ENCODE measurements around the gene GPATCH8.

Gene GPATCH8

GRCh38 chr17:44359006-44359405, 144.2 kb downstream of the GPATCH8 start:
- in situ Hi-C loops (cut with MboI; ENCODE audit: low sequenced_read_pairs) = no loop called here

DNA sequence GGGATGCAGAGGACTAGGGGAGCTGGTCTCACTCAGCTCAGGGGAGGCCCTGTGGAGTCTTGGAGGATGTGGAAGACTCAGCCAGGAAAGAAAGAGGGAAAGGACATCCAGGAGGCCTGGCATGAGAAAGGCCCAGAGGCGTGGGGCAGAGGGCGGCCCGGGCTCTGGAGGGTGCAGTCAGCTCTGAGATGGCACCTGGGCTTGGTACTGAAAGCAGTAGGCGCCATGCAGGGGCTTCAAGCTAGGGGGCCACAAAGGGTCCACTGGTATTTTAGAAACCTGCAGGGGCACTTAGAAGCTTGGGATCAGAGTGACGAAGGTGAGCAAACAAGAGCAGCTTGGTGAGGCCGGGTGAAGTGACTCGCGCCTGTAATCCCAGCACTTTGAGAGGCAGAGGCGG, 145.1 kb downstream of the GPATCH8 start:
- in situ Hi-C loops (cut with MboI; ENCODE audit: low sequenced_read_pairs) = no loop called here

DNA sequence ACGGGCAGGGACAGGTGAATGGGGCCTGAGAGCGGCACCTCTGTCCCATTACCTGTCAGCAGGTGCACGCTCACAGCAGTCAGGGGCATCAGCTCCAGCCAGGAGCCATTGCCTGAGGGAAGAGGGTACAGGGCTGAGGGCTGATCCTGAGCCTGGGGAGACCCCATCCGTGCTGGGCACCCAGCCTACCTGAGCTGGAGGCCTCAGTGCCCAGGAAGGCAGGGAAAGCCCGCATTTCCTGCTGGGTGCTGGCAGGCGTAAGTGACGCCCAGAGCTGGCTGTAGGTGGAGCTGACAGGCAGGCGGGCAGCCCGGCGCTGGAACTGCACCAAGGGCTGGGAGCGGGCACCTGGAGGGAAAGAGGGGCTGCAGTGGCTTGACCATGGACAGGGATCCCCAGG, 147.0 kb downstream of the GPATCH8 start:
- in situ Hi-C loops (cut with MboI; ENCODE audit: low sequenced_read_pairs) = no loop called here

DNA sequence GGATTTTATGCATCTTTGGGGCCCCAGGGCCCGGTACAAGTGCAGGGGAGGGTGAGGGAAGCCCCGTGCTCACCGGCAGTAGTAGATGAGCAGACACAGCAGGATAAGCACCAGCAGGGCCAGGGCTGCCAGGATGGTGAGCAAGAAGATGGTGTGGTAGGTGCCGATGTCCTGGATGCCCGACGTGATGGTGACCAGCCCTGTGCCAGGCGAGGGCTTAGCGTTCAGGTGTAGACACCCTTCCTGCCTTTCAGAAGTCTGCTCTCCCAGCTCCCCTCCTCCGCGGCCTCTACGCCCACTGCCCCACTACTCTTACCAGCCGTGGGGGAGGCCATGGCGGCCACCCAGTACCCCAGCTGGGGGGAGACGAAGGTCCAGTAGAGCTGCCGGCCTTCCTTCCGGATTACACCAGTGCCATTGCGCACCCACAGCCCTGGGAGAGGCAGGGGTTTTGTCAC, 147.5 kb downstream of the GPATCH8 start:
- in situ Hi-C loops (cut with MboI; ENCODE audit: low sequenced_read_pairs) = no loop called here

DNA sequence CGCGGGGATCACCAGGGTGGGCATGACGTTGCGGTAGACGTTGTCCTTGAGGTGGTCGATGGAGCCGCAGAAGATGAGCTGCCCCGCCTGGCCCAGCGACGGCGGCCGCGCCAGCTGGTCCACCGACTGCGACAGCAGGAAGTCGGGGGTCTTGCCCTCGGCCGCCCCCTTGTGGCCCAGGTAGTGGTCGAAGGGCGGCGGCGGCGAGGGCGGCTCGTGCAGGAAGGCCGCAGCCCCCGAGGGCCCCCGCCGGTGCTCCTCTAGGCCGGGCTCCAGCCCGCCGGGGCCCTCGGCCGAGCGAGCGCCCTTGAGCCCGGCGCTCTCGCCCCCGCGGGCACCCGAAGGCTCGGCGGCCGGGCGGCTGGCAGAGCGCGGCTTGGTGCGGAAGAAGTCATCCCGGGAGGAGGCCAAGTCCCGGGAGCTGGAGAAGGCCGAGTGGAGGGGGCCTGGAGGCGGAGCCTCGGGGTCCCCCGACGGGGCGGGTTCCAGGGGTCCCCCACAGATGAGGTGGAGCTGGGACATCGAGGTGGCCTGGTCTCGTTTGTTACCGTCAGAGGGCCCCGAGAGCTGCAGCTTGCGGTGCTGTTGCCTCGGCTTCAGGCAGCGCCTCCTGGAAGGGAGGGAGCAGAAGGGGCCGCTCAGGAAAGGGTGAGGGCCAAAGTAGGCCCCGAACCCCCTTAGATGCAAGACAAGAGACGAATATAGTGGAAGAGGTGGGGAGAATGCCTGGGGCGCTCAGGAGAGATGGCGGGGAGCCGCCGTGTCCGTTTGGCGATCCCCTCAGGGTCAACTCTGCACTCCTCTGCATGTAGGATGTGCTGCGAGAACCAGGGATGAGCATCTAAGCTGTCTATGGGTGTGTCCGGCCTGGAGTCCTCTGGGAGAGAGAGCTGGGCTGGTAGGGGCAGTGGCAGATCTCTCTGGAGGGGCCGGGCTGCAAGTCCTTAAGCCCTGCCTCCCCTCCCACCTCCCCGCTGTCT, 148.3 kb downstream of the GPATCH8 start:
- in situ Hi-C loops (cut with MboI; ENCODE audit: low sequenced_read_pairs) = no loop called here

GRCh38 chr17:44353672-44354331, 149.4 kb downstream of the GPATCH8 start:
- in situ Hi-C loops (cut with MboI; ENCODE audit: low sequenced_read_pairs) = no loop called here

DNA sequence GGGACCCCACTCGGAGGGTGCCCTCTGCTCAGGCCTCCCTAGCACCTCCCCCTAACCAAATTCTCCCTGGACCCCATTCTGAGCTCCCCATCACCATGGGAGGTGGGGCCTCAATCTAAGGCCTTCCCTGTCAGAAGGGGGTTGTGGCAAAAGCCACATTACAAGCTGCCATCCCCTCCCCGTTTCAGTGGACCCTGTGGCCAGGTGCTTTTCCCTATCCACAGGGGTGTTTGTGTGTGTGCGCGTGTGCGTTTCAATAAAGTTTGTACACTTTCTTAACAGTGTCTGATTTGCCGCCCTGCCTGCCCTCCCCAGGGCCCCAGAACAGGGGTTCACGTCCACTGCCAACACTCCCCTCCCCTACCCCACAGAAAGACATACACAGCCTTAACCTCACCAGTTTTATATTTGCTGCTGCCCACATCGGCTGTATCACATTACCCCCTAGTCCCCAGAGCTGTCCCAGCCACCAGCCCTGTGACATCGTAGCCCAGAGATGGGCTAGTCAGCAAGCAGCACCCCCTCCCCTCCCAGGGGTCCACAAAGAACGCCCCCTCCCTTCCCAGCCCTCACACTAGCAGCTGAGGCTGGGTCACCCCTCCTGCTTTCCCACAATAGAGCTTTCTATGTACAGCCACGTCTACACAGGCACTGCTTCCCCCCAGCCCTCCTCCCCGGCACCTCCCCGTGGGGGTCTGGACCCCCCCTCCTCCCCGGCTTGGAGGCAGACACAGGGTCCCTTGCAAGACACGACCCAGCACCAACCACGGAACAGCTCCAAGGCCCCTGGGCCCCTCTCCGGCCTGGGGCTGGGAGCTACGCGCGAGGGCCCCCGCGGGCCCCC, 150.2 kb downstream of the GPATCH8 start:
- in situ Hi-C loops (cut with MboI; ENCODE audit: low sequenced_read_pairs) = no loop called here

GRCh38 chr17:44351961-44352827, 151.0 kb downstream of the GPATCH8 start:
- in situ Hi-C loops (cut with MboI; ENCODE audit: low sequenced_read_pairs) = no loop called here

- in situ Hi-C loops (cut with MboI; ENCODE audit: low sequenced_read_pairs) = no loop called here
Observed at GRCh38 chr17:44351464-44351863, 151.7 kb downstream of the GPATCH8 start.

DNA sequence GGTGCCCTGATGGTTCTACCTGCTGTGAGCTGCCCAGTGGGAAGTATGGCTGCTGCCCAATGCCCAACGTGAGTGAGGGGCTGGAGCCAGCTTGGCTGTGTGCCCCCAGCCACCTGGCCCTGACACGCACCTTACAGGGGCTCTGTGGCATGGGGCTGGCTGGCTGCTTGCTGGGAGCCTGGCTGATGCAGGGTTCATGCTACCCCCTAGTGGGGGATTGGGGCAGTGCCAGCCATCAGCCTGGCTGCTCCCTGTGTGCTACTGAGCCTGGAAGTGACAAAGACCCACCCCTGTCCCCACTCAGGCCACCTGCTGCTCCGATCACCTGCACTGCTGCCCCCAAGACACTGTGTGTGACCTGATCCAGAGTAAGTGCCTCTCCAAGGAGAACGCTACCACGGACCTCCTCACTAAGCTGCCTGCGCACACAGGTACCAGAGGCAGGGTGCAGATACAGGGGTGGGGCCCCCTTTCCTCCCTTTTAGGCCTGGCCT, 152.4 kb downstream of the GPATCH8 start:
- in situ Hi-C loops (cut with MboI; ENCODE audit: low sequenced_read_pairs) = no loop called here

DNA sequence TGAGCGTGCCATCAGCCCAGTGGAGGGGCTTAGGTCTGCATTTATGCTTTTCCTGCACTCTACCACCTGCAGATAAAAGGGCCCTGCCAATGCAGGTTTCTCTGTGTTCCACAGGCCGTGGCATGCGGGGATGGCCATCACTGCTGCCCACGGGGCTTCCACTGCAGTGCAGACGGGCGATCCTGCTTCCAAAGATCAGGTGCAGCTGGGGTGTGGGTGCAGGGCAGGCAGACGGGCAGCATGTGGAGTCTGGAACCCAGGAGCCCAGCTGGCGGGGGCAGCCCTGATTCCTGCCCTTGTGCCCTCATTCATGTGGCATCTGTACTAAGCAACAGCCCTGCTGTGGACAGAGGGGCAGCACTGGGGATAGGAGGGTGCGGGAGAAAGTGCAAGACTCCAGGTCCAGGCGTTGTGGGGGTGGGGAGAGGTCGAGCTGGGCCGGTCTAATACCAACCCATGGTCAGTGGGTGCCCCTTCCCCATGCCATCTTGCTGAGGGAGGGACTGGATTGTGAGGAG, 153.6 kb downstream of the GPATCH8 start:
- in situ Hi-C loops (cut with MboI; ENCODE audit: low sequenced_read_pairs) = loop anchor here (25.0 kb wide), 1 partner anchor 137 kb away; the partner anchor contains the start of gene UBTF

DNA sequence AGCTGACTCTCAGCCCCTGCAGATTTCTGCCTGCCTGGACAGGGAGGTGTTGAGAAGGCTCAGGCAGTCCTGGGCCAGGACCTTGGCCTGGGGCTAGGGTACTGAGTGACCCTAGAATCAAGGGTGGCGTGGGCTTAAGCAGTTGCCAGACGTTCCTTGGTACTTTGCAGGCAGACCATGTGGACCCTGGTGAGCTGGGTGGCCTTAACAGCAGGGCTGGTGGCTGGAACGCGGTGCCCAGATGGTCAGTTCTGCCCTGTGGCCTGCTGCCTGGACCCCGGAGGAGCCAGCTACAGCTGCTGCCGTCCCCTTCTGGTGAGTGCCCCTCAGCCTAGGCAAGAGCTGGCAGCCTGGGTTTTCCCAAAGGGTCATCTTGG, 154.2 kb downstream of the GPATCH8 start:
- in situ Hi-C loops (cut with MboI; ENCODE audit: low sequenced_read_pairs) = loop anchor here (25.0 kb wide), 1 partner anchor 137 kb away; the partner anchor contains the start of gene UBTF

DNA sequence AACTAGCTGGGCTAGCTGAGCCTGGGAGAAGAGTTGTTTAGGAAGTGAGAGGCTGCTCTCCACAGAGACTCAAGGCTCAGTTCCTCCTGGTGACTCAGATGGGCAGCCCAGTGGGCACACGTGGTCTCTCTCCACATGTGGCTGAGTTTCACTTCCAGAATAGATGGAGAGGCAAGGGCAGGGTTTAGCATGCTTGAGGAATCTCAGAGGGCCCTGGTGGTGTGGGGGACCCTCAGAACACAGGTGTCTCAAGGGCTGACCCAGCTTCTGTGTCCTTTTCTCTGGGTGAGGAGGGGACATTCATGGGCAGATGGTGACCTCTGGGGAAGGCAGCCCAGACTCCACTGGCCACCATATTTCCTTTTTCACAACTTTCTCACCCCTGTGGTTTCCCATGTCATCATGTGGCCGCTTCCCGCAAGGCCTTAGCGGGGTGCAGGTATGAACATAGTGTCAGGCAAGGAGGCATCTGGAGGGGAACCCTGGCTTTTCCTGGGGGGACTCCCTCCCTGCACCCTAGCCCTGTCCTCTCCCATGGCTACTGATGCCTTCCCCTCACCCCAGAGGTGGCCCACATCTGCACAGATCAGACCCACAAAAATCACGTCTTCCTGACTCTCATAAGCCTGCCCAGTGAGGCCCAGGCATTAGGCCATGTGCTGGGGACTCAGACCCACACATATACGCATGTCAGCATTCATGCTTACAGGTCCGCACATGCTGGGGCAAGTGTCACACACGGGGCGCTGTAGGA, 154.8 kb downstream of the GPATCH8 start:
- in situ Hi-C loops (cut with MboI; ENCODE audit: low sequenced_read_pairs) = loop anchor here (25.0 kb wide), 1 partner anchor 136 kb away; the partner anchor contains the start of gene UBTF

Data from HL-60/S4 (cell line).